ENCODE measurements around the gene KBTBD8. TPM values are rescaled to one million over a fixed set of nuclear protein-coding genes. Genes with fewer than 3 reads are reported as not detected.

The KBTBD8 gene
- total and polyA plus RNA-seq, 4 donors, result 0.94 to 5.0 (median 3.0) TPM

GRCh38 chr3:66952357-66952756, 45.8 kb upstream of the KBTBD8 start:
- H3K9me3 ChIP-seq (ENCODE audit: control insufficient read depth in 4 of 4, insufficient read depth in 3 of 4, low read length in 3 of 4), result no peaks in the 10 kb centered on the region
- 80 to 81% methylated on average over 1 of the region's 1 CpG for WGBS, 2 donors
- no peak for TF ChIP-seq CTCF (IDR thresholded peaks at IDR 0.05; ENCODE audit: control extremely low read depth, extremely low read depth)

GRCh38 chr3:66953934-66954445, 44.1 kb upstream of the KBTBD8 start:
- ATAC-seq (ENCODE audit: insufficient read depth, low FRiP score) (no peak), DNase-seq (no peak)
- Histone ChIP-seq H3K4me3 (no peak overlapping the region), H3K27ac (ENCODE audit: low read depth in 1 of 2, low read length in 1 of 2) (no peak overlapping the region), H3K36me3 (ENCODE audit: control insufficient read depth in 4 of 4, insufficient read depth in 4 of 4, low read length in 4 of 4) (no peaks in the 10 kb centered on the region), H3K4me1 (ENCODE audit: control insufficient read depth in 5 of 5, insufficient read depth in 5 of 5, low read length in 5 of 5) (peaks cover 0 to 7% (median 0%) of the 10 kb centered on the region in 5 donors), H3K27me3 (ENCODE audit: control insufficient read depth in 3 of 3, insufficient read depth in 3 of 3, low read length in 2 of 3) (no peaks in the 10 kb centered on the region), H3K9me3 (ENCODE audit: control insufficient read depth in 4 of 4, insufficient read depth in 3 of 4, low read length in 3 of 4) (no peaks in the 10 kb centered on the region), H3K9ac (ENCODE audit: insufficient read depth in 1 of 2, low read length in 2 of 2) (no peak overlapping the region)
- no peak for TF ChIP-seq CTCF (IDR thresholded peaks at IDR 0.05; ENCODE audit: control extremely low read depth, extremely low read depth)
- WGBS, 2 donors, result 87 to 93% methylated on average over 4 of the region's 4 CpGs

More at GRCh38 chr3:66952357-66952756, 45.8 kb upstream of the KBTBD8 start:
- no peaks in the 10 kb centered on the region for H3K27me3 ChIP-seq (ENCODE audit: control insufficient read depth in 3 of 3, insufficient read depth in 3 of 3, low read length in 2 of 3)
- H3K4me3 ChIP-seq, result no peak overlapping the region
- no peak overlapping the region for H3K9ac ChIP-seq (ENCODE audit: insufficient read depth in 1 of 2, low read length in 2 of 2)
- DNase-seq, result no peak
- no peaks in the 10 kb centered on the region for H3K36me3 ChIP-seq (ENCODE audit: control insufficient read depth in 4 of 4, insufficient read depth in 4 of 4, low read length in 4 of 4)
- ATAC-seq (ENCODE audit: insufficient read depth, low FRiP score), result no peak
- no peak overlapping the region for H3K27ac ChIP-seq (ENCODE audit: low read depth in 1 of 2, low read length in 1 of 2)
- H3K4me1 ChIP-seq (ENCODE audit: control insufficient read depth in 5 of 5, insufficient read depth in 5 of 5, low read length in 5 of 5), result peaks cover 0 to 1% (median 0%) of the 10 kb centered on the region in 5 donors

GRCh38 chr3:66956742-66957141, 41.4 kb upstream of the KBTBD8 start:
- peaks cover 0 to 7% (median under 1%) of the 10 kb centered on the region in 5 donors for H3K4me1 ChIP-seq (ENCODE audit: control insufficient read depth in 5 of 5, insufficient read depth in 5 of 5, low read length in 5 of 5)
- H3K9me3 ChIP-seq (ENCODE audit: control insufficient read depth in 4 of 4, insufficient read depth in 3 of 4, low read length in 3 of 4), result no peaks in the 10 kb centered on the region
- no peak for TF ChIP-seq CTCF (IDR thresholded peaks at IDR 0.05; ENCODE audit: control extremely low read depth, extremely low read depth)
- H3K4me3 ChIP-seq, result no peak overlapping the region
- H3K27ac ChIP-seq (ENCODE audit: low read depth in 1 of 2, low read length in 1 of 2), result no peak overlapping the region
- peaks cover 0 to 3% (median 0%) of the 10 kb centered on the region in 3 donors for H3K27me3 ChIP-seq (ENCODE audit: control insufficient read depth in 3 of 3, insufficient read depth in 3 of 3, low read length in 2 of 3)
- no peak overlapping the region for H3K9ac ChIP-seq (ENCODE audit: insufficient read depth in 1 of 2, low read length in 2 of 2)
- no peaks in the 10 kb centered on the region for H3K36me3 ChIP-seq (ENCODE audit: control insufficient read depth in 4 of 4, insufficient read depth in 4 of 4, low read length in 4 of 4)
- ATAC-seq (ENCODE audit: insufficient read depth, low FRiP score) (no peak), DNase-seq (no peak)
- 71 to 90% methylated on average over 4 of the region's 4 CpGs for WGBS, 2 donors

- no peaks in the 10 kb centered on the region for H3K9me3 ChIP-seq (ENCODE audit: control insufficient read depth in 4 of 4, insufficient read depth in 3 of 4, low read length in 3 of 4)
- no peaks in the 10 kb centered on the region for H3K36me3 ChIP-seq (ENCODE audit: control insufficient read depth in 4 of 4, insufficient read depth in 4 of 4, low read length in 4 of 4)
- 78 to 82% methylated on average over 5 of the region's 5 CpGs for WGBS, 2 donors
- TF ChIP-seq CTCF (IDR thresholded peaks at IDR 0.05; ENCODE audit: control extremely low read depth, extremely low read depth), result no peak
- DNase-seq, result no peak
- H3K4me1 ChIP-seq (ENCODE audit: control insufficient read depth in 5 of 5, insufficient read depth in 5 of 5, low read length in 5 of 5), result peaks cover 0 to 7% (median 2%) of the 10 kb centered on the region in 5 donors
- no peak overlapping the region for H3K27ac ChIP-seq (ENCODE audit: low read depth in 1 of 2, low read length in 1 of 2)
- no peak for ATAC-seq (ENCODE audit: insufficient read depth, low FRiP score)
- no peak overlapping the region for H3K4me3 ChIP-seq
- H3K27me3 ChIP-seq (ENCODE audit: control insufficient read depth in 3 of 3, insufficient read depth in 3 of 3, low read length in 2 of 3), result peaks cover 0 to 3% (median 0%) of the 10 kb centered on the region in 3 donors
- H3K9ac ChIP-seq (ENCODE audit: insufficient read depth in 1 of 2, low read length in 2 of 2), result no peak overlapping the region
Measured at GRCh38 chr3:66957367-66957766, 40.7 kb upstream of the KBTBD8 start.
